KOPT-K1 (cell line): ENCODE results near the gene U2SURP.

Experiments
- H3K27ac ChIP-seq: fragments of 200-600 bp; sonication (generic); 2 replicates; pipeline ENCODE4 v1.5.1; 2016; ENCODE audit warnings: antibody characterized with exemption, mild to moderate bottlenecking, low read depth, low read length; ENCODE audit not compliant: poor library complexity, severe bottlenecking
- H3K36me3 ChIP-seq: fragments of 200-600 bp; sonication (generic); 2 replicates; pipeline ENCODE4 v1.5.1; 2017; ENCODE audit warnings: antibody characterized with exemption, mild to moderate bottlenecking, low read length, moderate library complexity; ENCODE audit not compliant: insufficient read depth
- H3K9me3 ChIP-seq: fragments of 200-600 bp; sonication (generic); 2 replicates; pipeline ENCODE4 v1.5.1; 2017; ENCODE audit warnings: antibody characterized with exemption, low read length, mild to moderate bottlenecking; ENCODE audit not compliant: insufficient read depth, poor library complexity, severe bottlenecking

U2SURP gene

DNA sequence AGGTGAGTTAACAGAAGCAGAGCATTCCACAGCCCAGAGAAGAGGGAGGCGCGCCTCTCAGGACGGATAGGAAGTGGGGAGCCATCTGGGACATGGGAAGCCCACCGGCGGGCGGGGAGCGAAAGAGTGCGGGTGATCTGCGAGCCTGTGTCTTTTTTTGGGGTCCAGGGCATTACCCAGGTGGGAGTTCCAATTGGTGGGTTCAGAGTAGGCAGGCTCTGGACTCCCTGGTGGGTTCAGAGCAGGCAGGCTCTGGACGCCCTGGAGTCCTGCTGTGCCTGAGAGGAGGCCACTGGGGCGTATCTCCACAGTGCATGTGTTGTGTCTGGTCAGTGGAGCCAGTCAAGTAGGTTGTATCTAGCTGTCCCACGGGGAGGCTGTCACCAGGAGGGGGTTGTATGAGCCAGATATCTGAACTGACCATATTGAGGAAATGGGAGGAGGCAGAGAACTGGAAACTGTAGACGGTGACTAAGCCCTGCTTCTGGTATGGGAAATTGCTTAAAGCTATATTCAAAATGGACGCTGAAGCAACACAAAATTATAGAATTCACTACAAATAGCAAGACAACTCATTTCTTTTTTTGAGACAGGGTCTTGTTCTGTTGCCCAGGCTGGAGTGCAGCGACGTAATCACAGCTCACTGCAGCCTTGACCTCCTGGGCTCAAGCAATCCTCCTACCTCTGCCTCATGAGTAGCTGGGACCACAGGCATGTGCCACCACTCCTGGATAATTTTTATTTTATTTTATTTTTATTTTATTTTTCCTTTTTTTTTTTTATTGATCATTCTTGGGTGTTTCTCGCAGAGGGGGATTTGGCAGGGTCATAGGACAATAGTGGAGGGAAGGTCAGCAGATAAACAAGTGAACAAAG is 83.7 kb downstream of the U2SURP start:
- Histone ChIP-seq H3K36me3 (no peaks in the 10 kb centered on the region), H3K9me3 (peaks cover 6% of the 10 kb centered on the region), H3K27ac (no peak overlapping the region)

DNA sequence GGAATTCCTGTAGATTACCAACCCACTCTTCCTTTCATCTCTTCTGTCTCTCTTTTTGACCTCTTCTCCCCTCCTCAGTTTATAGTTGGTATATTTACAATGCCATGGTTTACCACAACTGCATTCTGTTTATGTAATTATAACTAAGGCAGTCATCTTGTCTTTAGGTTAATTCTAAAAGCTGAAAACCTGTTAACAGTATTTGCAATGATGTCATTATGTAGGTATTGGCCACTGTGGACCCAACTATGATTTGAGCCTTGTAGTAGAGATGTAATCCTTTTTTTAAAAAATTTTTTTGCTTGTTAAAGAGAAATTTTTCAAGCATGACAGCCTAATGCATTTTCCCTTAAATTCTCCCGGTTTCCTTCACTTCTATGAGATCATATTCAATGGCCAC is 87.5 kb downstream of the U2SURP start:
- no peak overlapping the region for H3K27ac ChIP-seq
- H3K9me3 ChIP-seq, result peaks cover 6% of the 10 kb centered on the region
- no peaks in the 10 kb centered on the region for H3K36me3 ChIP-seq

DNA sequence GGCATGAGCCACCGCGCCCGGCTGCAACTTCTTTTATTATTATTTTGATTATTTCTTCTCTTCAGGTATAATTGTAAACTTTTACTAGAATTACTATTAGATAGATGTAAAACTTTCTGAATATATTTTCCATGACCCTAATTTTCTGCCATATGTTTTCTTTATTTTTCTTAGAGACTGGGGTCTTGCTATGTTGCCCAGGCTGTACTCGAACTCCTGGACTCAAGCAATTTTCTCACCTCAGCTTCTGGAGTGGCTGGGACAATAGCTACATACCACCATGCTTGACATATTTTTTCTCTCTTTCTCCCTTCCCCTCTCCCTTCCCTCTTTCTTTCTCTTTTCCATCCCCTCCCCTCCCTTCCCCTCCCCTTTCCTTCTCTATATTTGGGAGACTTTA is 88.6 kb downstream of the U2SURP start:
- Histone ChIP-seq H3K27ac (no peak overlapping the region), H3K36me3 (no peaks in the 10 kb centered on the region), H3K9me3 (peaks cover 4% of the 10 kb centered on the region)

DNA sequence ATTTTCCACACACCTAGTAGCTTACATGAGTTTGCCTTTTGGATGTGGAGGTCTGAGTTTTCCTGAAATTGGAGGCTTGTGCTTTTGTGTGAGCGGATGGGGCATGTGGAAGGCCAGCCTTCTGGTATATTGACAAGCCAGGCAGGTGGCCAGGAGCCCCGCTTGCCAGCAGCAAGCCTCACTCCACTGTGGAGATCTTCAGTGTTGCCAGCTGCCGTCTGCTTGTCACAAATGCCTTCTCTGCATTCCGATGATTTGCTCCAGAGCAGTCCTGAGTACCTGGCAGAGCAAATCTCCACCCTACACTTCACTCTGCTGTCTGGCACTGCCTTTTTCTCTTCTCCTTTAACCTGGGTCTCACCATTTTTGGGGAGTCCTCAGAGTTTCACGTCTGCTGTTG is 89.1 kb downstream of the U2SURP start:
- Histone ChIP-seq H3K9me3 (peaks cover 6% of the 10 kb centered on the region), H3K36me3 (no peaks in the 10 kb centered on the region), H3K27ac (no peak overlapping the region)

DNA sequence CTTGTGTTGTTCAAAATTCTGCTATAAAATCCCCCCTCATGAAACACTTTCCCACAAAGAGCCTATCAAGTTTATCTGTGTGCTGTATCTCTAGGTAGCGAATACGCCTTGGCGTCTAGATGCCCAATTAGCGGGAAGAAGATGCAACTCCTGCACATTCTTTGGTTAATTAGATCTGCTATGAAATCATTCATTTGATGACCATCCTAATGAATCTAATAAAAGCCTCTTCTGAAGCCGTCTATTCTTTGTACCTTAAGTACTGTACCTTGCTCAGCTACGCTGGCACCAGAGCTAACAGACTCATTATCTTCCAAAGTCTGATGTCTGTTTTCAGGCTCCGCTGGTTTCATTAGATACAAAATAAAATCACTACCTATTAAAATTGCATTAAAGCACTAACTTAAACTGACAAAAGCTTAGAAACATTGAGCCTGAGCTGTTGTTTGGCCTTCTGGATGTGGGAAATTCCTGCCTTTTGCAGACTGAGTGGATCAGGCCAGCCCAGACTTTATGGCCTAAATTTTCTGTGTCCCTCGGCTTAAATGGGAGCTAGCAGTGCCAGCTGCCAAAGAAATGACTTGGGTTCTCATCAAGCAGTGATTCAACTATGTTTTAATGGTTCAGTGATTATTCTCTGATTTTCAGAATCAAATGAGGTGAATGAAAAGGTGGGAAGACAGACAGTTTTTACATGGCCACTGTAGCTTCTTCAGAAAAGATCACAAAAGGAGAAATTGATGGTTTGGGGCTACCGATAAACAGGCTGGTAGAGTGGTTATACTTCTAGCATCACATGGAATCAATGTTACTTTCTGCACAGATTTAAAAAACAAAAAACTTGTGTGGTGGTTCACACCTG is 89.8 kb downstream of the U2SURP start:
- H3K36me3 ChIP-seq, result no peaks in the 10 kb centered on the region
- peaks cover 13% of the 10 kb centered on the region for H3K9me3 ChIP-seq
- H3K27ac ChIP-seq, result no peak overlapping the region

DNA sequence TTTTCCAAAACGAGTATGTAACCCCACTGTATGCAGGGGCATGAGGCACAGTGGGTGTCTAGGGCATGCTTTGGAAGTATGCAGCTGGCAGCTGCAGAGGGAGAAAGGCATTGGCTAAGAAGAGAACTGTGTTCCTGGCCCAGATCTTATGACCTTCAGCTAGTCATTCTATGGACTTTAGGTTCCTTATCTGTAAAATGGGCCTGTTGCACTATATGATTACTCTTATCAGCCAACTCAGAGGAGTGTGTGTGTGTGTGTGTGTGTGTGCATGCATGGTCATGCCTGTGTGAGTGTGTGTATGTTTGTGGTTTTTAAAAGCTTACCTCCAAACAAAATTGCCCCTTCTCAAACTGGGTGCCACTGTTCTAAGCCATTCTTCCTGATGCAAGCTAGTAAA is 90.8 kb downstream of the U2SURP start:
- H3K36me3 ChIP-seq, result no peaks in the 10 kb centered on the region
- peaks cover 23% of the 10 kb centered on the region for H3K9me3 ChIP-seq
- H3K27ac ChIP-seq, result no peak overlapping the region

DNA sequence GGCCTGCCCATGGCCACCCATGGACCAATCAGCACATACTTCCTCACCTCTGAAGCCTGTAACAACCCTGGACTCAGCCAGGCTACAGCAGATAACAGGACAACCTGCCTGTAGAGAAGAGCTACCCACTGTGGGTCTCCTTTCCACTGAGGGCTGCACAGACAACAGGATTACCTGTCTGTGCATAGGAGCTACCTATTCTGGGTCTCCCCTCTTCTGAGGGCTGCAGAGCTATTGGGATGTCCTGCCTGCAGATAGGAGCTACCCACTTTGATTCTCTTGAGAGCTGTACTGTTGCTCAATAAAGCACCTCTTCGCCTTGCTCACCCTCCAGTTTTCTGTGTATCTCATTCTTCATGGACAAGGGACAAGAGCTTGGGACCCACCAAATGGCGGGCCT is 94.4 kb downstream of the U2SURP start:
- no peak overlapping the region for H3K27ac ChIP-seq
- peaks cover 26% of the 10 kb centered on the region for H3K9me3 ChIP-seq
- H3K36me3 ChIP-seq, result no peaks in the 10 kb centered on the region

DNA sequence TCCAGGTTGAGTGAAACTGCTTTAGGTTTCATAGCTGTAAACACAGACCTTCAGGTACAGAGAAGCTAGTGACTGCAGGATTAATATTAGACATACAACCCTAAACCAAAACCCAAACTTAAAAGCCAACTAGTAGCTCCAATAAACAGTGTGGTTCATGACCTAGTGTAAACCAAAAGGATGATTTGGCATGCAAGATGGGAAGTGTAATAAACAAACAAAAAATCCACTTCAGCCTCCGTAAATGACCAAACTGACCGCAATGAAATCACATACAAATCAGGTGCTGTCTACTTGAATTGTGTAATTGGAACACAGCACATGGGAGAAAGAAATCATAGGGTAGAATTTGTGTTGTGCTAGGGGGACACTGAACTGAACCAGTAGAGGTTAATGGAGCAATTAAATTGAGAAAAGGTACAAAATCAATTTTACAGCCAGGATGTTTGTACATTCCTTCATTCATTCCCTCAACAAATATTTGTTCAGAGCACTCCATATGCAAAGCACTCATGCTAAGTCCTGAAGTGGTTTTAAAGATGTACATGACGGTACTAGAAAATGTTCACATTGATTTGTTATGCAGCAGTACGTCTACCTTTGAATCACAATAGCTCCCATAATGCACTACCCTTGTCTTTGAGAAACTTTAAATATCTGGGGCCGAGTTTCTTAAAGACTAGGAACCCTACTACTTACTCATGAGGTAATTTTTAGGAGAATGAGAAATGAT is 96.8 kb downstream of the U2SURP start:
- H3K36me3 ChIP-seq, result no peaks in the 10 kb centered on the region
- H3K27ac ChIP-seq, result no peak overlapping the region
- H3K9me3 ChIP-seq, result peaks cover 26% of the 10 kb centered on the region

DNA sequence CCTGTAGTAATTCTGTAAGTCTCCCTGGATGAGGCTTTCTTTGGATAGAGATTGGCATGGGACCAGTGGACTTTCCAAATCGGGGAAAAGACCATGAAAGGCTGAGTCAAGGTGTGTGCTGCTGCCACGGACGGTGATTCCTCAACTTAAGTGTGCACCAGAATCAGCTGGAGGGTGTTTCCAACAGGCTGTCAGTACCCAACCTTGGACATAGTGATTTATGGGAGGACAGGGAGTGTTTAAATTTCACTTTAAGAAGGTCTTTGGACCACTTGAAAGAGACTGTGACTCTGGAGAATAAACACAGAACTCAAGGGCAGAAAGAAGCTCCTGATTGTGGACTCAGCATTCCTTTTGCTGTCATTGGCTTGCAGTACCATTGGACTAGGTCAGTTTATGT is 97.8 kb downstream of the U2SURP start:
- Histone ChIP-seq H3K9me3 (peaks cover 36% of the 10 kb centered on the region), H3K27ac (no peak overlapping the region), H3K36me3 (no peaks in the 10 kb centered on the region)

DNA sequence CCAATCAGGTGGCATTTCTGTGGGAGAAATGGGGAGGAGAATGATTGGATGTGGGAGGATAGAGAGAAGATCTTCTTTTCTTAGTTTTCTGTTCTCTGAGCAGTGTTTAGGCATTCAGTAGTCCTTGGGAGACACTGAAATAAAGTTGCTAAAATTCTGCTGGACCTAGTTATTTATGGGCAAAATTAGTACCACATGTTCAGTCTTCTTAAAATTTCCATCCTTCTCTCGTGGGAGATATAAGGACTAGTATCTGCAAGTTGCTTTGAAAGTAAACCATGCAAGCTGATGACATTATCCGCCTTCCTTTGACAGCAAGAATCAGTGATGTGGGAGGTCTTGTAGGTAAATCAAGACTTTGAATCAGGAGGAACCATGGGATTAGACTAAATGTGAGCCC is 98.3 kb downstream of the U2SURP start:
- Histone ChIP-seq H3K9me3 (peaks cover 41% of the 10 kb centered on the region), H3K36me3 (no peaks in the 10 kb centered on the region), H3K27ac (no peak overlapping the region)

DNA sequence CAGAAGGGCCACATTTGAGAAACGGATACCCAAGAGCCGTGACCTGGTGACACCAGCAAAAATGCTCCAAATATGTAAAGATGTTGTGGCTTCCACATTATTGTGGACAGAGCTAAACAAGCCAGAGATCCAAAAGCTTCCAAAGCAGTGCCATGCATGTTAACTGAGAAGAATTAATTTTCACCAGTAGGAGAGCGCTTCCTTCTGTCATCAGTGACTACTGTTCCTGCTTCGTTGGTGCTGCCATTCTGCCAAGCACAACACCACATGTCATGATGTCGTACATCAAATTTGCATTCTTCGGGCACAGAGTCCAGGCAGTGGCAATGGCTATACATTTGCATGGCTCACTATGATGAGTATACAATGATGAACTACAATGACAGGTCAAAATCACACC is 99.1 kb downstream of the U2SURP start:
- Histone ChIP-seq H3K36me3 (no peaks in the 10 kb centered on the region), H3K9me3 (peaks cover 43% of the 10 kb centered on the region), H3K27ac (no peak overlapping the region)

DNA sequence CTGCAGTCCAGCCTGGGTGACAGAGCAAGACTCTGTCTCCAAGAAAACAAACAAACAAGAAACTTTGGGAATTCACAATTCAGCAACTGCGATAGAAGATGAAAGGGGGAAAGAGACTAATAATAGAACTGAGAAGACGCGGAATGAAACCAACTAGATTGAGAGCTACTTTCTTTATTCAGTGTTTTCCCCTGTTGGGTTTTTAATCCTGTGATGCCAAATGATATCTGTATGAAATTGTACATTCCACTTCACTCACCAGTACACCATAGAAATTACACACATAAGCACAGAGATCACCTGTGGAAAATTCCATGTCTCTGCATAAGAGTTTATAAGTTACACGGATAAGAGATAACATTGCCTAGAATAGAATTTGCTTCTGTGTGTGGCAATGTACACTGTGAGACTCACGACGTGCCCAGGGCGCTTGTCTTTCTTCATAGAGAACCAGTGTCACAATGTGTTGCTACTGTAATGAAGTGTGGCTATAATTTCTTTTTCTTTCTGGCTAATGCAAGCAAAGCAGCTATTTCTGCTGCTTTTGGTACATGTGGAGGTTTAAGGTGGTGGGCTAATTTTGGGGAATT is 100.5 kb downstream of the U2SURP start:
- no peaks in the 10 kb centered on the region for H3K36me3 ChIP-seq
- H3K27ac ChIP-seq, result no peak overlapping the region
- H3K9me3 ChIP-seq, result peaks cover 43% of the 10 kb centered on the region

DNA sequence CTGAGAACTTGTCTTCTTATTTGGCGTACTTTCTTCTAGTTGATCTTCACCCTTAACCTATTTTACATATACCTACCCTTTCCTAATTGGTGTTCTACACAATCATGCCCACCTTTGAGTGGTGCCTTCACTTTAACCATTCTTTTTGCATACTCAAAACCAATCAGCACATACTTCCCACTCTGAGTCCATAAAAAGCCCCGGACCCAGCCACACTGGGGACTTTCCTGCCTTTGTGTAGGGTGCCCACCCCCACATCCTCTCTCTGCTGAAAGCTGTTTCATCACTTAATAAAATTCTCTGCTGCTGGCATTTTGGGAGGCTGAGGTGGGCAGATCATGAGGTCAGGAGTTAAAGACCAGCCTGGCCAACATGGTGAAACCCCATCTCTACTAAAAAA is 102.3 kb downstream of the U2SURP start:
- H3K9me3 ChIP-seq, result peaks cover 45% of the 10 kb centered on the region
- no peak overlapping the region for H3K27ac ChIP-seq
- no peaks in the 10 kb centered on the region for H3K36me3 ChIP-seq

DNA sequence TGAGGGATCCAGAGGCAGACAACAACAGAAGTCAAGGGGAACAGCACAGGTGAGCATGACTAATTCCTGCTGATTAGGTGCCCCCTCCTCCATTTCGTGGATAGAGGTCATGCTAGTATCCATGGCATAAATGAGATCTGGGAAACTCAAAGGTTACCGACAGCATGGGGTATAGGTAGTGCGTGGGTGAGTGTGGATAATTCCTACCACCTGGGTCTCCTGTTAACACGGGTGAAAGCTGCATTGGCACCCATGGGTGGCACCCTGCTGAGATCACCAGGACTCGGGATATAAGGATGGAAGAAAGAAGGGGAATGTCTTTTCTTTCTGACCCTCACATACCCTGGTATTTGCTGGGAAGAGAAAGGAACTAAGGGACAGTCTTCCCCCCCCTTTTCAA is 103.8 kb downstream of the U2SURP start:
- Histone ChIP-seq H3K9me3 (peaks cover 48% of the 10 kb centered on the region), H3K36me3 (no peaks in the 10 kb centered on the region)

DNA sequence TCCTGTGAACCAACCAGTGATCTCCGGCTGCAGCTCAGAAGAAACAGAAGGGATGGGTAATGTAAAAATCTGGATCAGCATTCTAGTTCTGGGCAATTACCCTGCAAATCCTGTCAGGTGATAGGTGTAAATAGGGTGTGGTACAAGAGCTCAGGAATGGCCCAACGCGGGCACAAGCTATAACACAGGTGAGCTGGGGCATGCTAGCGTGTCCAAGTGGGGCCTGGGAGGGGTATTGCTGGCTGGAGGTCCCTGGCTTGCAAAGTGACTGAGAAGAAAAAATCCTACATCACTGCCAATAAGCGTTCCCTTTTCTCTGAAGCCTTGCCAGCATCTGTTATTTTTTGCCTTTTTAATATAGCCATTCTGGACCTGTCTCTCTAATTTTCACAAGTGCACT is 108.5 kb downstream of the U2SURP start:
- peaks cover 31% of the 10 kb centered on the region for H3K9me3 ChIP-seq
- no peaks in the 10 kb centered on the region for H3K36me3 ChIP-seq
- H3K27ac ChIP-seq, result no peak overlapping the region

More for the DNA sequence above, 103.8 kb downstream of the U2SURP start:
- H3K27ac ChIP-seq, result no peak overlapping the region
